Thoracic aorta (tissue), 2 donors: ENCODE measurements around the gene KIAA2012. TPM values are rescaled to one million over a fixed set of nuclear protein-coding genes. Genes with fewer than 3 reads are reported as not detected.

Experiments used
- ATAC-seq: fragments of 150-250 bp; one replicate; pipeline ENCODE4 v1.8.0; 2017; ENCODE audit warnings: low read depth; ENCODE audit not compliant: insufficient number of reproducible peaks, low FRiP score
- DNase-seq: peaks from one replicate; pipeline ENCODE4 v3.0.0-alpha.2; 2020; ENCODE audit warnings: low spot score
- H3K27ac ChIP-seq, 2 donors: fragments of 200-600 bp; sonication (generic); 1 replicate in 1 of 2; 2 replicates in 1 of 2; pipeline ENCODE4 v1.5.1; 2016; ENCODE audit warnings: mild to moderate bottlenecking in 2 of 2, moderate library complexity in 2 of 2
- H3K27me3 ChIP-seq: fragments of 200-600 bp; sonication (generic); replicated peaks from 2 replicates; pipeline ENCODE4 v1.6.0; 2016; ENCODE audit warnings: mild to moderate bottlenecking; ENCODE audit not compliant: insufficient read depth
- H3K36me3 ChIP-seq: fragments of 200-600 bp; sonication (generic); one replicate; pipeline ENCODE4 v1.5.1; 2016
- H3K4me1 ChIP-seq, 2 donors: fragments of 200-600 bp; sonication (generic); 1 replicate in 1 of 2; 2 replicates in 1 of 2; pipeline versions ENCODE4 v1.5.1 to v1.6.0; 2016; ENCODE audit warnings: low read depth in 2 of 2, mild to moderate bottlenecking in 1 of 2; ENCODE audit not compliant: control insufficient read depth in 1 of 2
- H3K4me3 ChIP-seq: fragments of 200-600 bp; sonication (generic); 2 replicates; pipeline ENCODE4 v1.5.1; 2016; ENCODE audit warnings: mild to moderate bottlenecking
- H3K9me3 ChIP-seq: fragments of 200-600 bp; sonication (generic); 2 replicates; pipeline ENCODE4 v1.5.1; 2016
- CTCF ChIP-seq: fragments of 200-600 bp; sonication (generic); IDR thresholded peaks from one replicate; pipeline ENCODE4 v1.5.1; 2019; ENCODE audit warnings: antibody characterized with exemption
- total RNA-seq, 2 donors: library from RNA; depleted of rRNA; stranded (reverse); fragments of >200 nt; gene quantifications; one replicate each; pipeline versions ENCODE4 v1.1.0 to v1.2.3, GENCODE V29; 2016

Gene KIAA2012
- total RNA-seq, 2 donors from 2014 or later: not detected

DNA sequence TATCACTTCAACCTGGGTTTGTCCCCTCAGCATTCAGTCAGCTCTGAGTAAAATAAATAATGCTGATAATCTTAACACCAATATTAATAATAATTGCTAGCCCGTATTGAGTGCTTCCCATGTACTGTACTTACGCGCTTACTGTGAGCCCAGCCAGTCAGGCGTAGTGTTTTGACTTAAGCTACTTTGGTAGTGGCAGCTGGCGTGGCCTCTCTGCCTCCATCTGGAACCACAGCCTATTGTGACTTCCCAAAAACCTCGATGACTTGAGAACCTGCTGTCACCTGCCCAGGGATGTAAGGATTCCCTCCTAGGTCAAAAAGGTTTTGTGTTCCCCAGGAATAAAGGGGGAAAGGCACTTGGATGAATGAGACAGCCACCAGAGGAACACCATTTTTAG lies 112.1 kb downstream of the KIAA2012 start:
- no peak for TF ChIP-seq CTCF
- ATAC-seq: no peak
- H3K36me3 ChIP-seq: no peaks in the 10 kb centered on the region

GRCh38 chr2:202186641-202187202 lies 113.7 kb downstream of the KIAA2012 start:
- H3K4me1 ChIP-seq: no peaks in the 10 kb centered on the region
- no peak for DNase-seq
- no peaks in the 10 kb centered on the region for H3K27me3 ChIP-seq

More for the DNA sequence above, 112.1 kb downstream of the KIAA2012 start:
- Histone ChIP-seq H3K27ac (no peak overlapping the region), H3K27me3 (no peaks in the 10 kb centered on the region), H3K9me3 (no peaks in the 10 kb centered on the region), H3K4me3 (no peak overlapping the region), H3K4me1 (no peaks in the 10 kb centered on the region)
- no peak for DNase-seq

GRCh38 chr2:202187570-202187969 lies 114.5 kb downstream of the KIAA2012 start:
- no peak for DNase-seq
- TF ChIP-seq CTCF: no peak
- no peak overlapping the region for H3K27ac ChIP-seq
- no peaks in the 10 kb centered on the region for H3K4me1 ChIP-seq
- H3K9me3 ChIP-seq: no peaks in the 10 kb centered on the region
- H3K36me3 ChIP-seq: no peaks in the 10 kb centered on the region
- no peaks in the 10 kb centered on the region for H3K27me3 ChIP-seq
- no peak overlapping the region for H3K4me3 ChIP-seq
- ATAC-seq: no peak

More at GRCh38 chr2:202186641-202187202, 113.7 kb downstream of the KIAA2012 start:
- no peak overlapping the region for H3K4me3 ChIP-seq
- no peak for ATAC-seq
- no peaks in the 10 kb centered on the region for H3K9me3 ChIP-seq
- H3K27ac ChIP-seq: no peak overlapping the region
- no peak for TF ChIP-seq CTCF
- no peaks in the 10 kb centered on the region for H3K36me3 ChIP-seq

DNA sequence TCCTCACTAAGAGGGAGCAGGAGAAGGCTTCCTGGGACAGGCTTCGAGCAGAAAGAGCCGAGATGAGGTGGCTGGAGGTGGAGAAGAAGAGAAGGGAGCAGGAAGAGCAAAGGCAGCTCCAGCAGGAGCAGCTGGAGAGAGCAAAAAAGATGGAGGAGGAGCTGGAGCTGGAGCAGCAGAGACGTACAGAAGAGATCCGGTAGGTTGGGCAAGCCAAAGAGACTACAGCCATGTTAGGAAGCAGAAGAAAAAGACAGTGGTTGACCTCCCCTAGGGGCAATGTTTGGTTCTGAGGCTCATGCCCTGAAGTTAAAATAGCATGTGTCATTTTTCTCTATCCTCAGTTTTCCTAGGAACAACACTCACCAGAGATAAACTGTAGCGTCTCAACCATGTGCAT lies 120.2 kb downstream of the KIAA2012 start:
- DNase-seq (no peak), ATAC-seq (no peak)
- Histone ChIP-seq H3K4me1 (no peaks in the 10 kb centered on the region), H3K4me3 (no peak overlapping the region), H3K36me3 (no peaks in the 10 kb centered on the region), H3K27ac (no peak overlapping the region), H3K9me3 (no peaks in the 10 kb centered on the region), H3K27me3 (no peaks in the 10 kb centered on the region)
- TF ChIP-seq CTCF: no peak

DNA sequence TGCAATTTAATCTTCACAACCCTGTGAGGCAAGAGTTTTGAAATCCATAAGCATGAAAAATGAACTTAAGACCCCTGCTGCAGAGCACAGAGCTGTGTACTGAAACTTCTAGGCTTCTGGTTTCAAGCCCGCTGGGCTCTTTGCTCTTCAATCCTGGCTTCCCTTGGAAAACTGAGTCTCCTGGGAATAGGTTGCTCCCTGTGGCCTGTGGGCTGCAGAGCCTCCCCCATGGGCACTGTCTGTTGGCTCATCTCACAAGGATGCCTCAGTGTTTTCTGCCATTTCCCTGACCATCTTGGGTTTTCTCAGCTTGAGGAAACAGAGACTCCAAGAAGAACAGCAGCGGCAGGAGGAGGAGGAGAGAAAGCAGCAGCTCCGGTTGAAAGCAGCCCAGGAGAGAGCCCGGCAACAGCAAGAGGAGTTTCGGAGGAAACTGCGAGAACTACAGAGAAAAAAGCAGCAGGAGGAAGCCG lies 120.9 kb downstream of the KIAA2012 start:
- Histone ChIP-seq H3K27ac (no peak overlapping the region), H3K36me3 (no peaks in the 10 kb centered on the region), H3K27me3 (no peaks in the 10 kb centered on the region), H3K4me3 (no peak overlapping the region), H3K4me1 (no peaks in the 10 kb centered on the region), H3K9me3 (no peaks in the 10 kb centered on the region)
- DNase-seq (no peak), ATAC-seq (no peak)
- TF ChIP-seq CTCF: no peak
